Thyroid gland (tissue), 4 donors: Measurements from ENCODE around the gene CDK10.

ENCODE experiments used
- CTCF ChIP-seq, 6 experiments: fragments of 200-600 bp in 3 of 6; fragments of 450-650 bp in 3 of 6; sonication (generic) in 3 of 6; IDR thresholded peaks; one replicate each; pipeline ENCODE4 v1.5.1; 2016 to 2019; ENCODE audit warnings: antibody characterized with exemption in 6 of 6, mild to moderate bottlenecking in 2 of 6, inconsistent platforms in 1 of 6, moderate library complexity in 1 of 6
- POLR2A ChIP-seq, 2 donors: fragments of 450-650 bp; IDR thresholded peaks; one replicate each; pipeline ENCODE4 v1.6.1; 2017; ENCODE audit warnings: antibody characterized with exemption in 2 of 2, mild to moderate bottlenecking in 2 of 2, moderate library complexity in 1 of 2

DNA sequence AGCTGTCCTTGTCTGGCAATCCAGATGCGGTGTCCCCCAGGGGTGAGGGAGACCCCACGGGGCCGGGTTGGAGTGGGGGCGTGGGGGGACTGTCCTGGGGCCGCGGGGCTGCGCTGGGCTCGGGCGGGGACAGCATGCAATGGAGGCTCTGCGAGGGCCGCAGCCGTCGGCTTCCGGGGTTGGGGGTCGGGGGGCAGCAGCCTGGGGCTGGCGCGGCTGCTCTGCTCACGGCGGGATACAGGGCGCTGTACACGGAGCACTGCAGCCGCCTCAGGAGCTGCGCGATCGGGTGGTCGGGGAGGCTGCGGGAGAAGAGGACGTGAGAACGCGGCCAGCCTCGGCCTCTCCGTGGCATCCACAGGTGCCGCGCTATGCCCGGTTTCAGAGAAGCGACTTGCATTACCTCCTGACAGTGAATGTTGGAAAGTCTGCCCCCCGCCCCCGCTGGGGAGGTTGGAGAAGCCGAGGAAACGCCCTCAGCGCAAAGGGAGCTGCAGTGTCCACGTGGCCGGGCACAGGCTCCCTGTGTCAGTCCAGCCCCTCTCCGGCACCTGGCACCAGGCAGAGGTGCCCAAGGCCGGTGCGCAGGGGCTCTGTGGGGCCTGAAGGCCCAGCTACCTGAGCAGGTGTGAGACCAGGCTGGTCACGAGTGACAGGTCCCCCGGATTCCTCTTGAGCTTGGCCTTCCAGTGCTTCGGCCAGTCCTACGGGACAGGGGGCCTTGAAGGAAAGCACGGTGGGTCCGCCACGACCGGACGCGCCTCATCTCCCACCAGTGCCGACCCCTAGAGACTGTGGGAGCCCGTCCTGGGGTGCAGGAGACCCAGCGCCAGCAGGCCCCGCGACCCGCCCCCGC is 24.4 kb downstream of the CDK10 start:
- no peak for TF ChIP-seq CTCF (IDR thresholded peaks at IDR 0.05)
- TF ChIP-seq POLR2A (IDR thresholded peaks at IDR 0.05) = no peak
